Ishikawa (cell line): ENCODE measurements around the gene DENND11.
A peak's percentile ranks its signal among the peaks of the same experiment; 100 is the strongest.

ENCODE experiments used
- CEBPB ChIP-seq: IDR thresholded peaks from 2 replicates; pipeline ENCODE4 v1.6.1; 2012
- CREB1 ChIP-seq: IDR thresholded peaks from 2 replicates; pipeline ENCODE4 v1.6.1; 2012; ENCODE audit warnings: low read depth
- EGR1 ChIP-seq: IDR thresholded peaks from 2 replicates; pipeline ENCODE4 v1.6.1; 2012
- EP300 ChIP-seq: IDR thresholded peaks from 2 replicates; pipeline ENCODE4 v1.6.1; 2012; ENCODE audit warnings: borderline replicate concordance
- FOXM1 ChIP-seq: IDR thresholded peaks from 2 replicates; pipeline ENCODE4 v1.6.1; 2012; ENCODE audit warnings: low read depth, borderline replicate concordance
- NFIC ChIP-seq: IDR thresholded peaks from 2 replicates; pipeline ENCODE4 v1.6.1; 2012
- RAD21 ChIP-seq: IDR thresholded peaks from 2 replicates; pipeline ENCODE4 v1.6.1; 2012; ENCODE audit warnings: low read depth
- TAF1 ChIP-seq: IDR thresholded peaks from 2 replicates; pipeline ENCODE4 v1.6.1; 2012; ENCODE audit warnings: low read depth, mild to moderate bottlenecking
- TCF12 ChIP-seq: IDR thresholded peaks from 2 replicates; pipeline ENCODE4 v1.6.1; 2012; ENCODE audit warnings: low read depth
- TEAD4 ChIP-seq: IDR thresholded peaks from 2 replicates; pipeline ENCODE4 v1.6.1; 2012
- YY1 ChIP-seq: IDR thresholded peaks from 2 replicates; pipeline ENCODE4 v1.6.1; 2012; ENCODE audit warnings: low read depth
- ZBTB7A ChIP-seq: IDR thresholded peaks from 2 replicates; pipeline ENCODE4 v1.6.1; 2012; ENCODE audit warnings: low read depth
- TF ChIP-seq, protein P1 (sequence below): IDR thresholded peaks from 2 replicates; pipeline ENCODE4 v1.6.1; 2012
- TF ChIP-seq, protein P2 (sequence below): IDR thresholded peaks from 2 replicates; pipeline ENCODE4 v1.6.1; 2012; ENCODE audit warnings: low read depth, mild to moderate bottlenecking
- TF ChIP-seq, protein P3 (sequence below): IDR thresholded peaks from 2 replicates; pipeline ENCODE4 v1.6.1; 2012

DENND11 gene

GRCh38 chr7:141729020-141729419, 27.1 kb upstream of the DENND11 start:
- TF ChIP-seq YY1 (no peak), TCF12 (no peak), CEBPB (no peak)

GRCh38 chr7:141722529-141722928, 20.6 kb upstream of the DENND11 start:
- TF ChIP-seq TEAD4, result no peak
- no peak for TF ChIP-seq EGR1
- no peak for TF ChIP-seq TCF12
- TF ChIP-seq, protein P1, sequence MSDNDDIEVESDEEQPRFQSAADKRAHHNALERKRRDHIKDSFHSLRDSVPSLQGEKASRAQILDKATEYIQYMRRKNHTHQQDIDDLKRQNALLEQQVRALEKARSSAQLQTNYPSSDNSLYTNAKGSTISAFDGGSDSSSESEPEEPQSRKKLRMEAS, result no peak
- no peak for TF ChIP-seq TAF1
- TF ChIP-seq YY1, result no peak

GRCh38 chr7:141717450-141717849, 15.5 kb upstream of the DENND11 start:
- TF ChIP-seq TCF12 (no peak), NFIC (no peak), YY1 (no peak)

- TF ChIP-seq, protein P2, sequence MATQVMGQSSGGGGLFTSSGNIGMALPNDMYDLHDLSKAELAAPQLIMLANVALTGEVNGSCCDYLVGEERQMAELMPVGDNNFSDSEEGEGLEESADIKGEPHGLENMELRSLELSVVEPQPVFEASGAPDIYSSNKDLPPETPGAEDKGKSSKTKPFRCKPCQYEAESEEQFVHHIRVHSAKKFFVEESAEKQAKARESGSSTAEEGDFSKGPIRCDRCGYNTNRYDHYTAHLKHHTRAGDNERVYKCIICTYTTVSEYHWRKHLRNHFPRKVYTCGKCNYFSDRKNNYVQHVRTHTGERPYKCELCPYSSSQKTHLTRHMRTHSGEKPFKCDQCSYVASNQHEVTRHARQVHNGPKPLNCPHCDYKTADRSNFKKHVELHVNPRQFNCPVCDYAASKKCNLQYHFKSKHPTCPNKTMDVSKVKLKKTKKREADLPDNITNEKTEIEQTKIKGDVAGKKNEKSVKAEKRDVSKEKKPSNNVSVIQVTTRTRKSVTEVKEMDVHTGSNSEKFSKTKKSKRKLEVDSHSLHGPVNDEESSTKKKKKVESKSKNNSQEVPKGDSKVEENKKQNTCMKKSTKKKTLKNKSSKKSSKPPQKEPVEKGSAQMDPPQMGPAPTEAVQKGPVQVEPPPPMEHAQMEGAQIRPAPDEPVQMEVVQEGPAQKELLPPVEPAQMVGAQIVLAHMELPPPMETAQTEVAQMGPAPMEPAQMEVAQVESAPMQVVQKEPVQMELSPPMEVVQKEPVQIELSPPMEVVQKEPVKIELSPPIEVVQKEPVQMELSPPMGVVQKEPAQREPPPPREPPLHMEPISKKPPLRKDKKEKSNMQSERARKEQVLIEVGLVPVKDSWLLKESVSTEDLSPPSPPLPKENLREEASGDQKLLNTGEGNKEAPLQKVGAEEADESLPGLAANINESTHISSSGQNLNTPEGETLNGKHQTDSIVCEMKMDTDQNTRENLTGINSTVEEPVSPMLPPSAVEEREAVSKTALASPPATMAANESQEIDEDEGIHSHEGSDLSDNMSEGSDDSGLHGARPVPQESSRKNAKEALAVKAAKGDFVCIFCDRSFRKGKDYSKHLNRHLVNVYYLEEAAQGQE, result peak; percentile 78
- no peak for TF ChIP-seq NFIC
Measured at GRCh38 chr7:141715794-141716689, 14.1 kb upstream of the DENND11 start.

- no peak for TF ChIP-seq CREB1
- TF ChIP-seq, protein P3, sequence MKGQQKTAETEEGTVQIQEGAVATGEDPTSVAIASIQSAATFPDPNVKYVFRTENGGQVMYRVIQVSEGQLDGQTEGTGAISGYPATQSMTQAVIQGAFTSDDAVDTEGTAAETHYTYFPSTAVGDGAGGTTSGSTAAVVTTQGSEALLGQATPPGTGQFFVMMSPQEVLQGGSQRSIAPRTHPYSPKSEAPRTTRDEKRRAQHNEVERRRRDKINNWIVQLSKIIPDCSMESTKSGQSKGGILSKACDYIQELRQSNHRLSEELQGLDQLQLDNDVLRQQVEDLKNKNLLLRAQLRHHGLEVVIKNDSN, result no peak
- TF ChIP-seq RAD21, result no peak
- no peak for TF ChIP-seq ZBTB7A
- TF ChIP-seq, protein P1, result no peak
- TF ChIP-seq YY1, result no peak
- TF ChIP-seq CEBPB, result no peak
- no peak for TF ChIP-seq FOXM1
- no peak for TF ChIP-seq TCF12
- TF ChIP-seq TEAD4, result no peak
- no peak for TF ChIP-seq EP300
- TF ChIP-seq TAF1, result no peak
- TF ChIP-seq EGR1, result no peak
- TF ChIP-seq, protein P2, result no peak
- no peak for TF ChIP-seq NFIC
Measured at GRCh38 chr7:141715018-141715417, 13.1 kb upstream of the DENND11 start.

DNA sequence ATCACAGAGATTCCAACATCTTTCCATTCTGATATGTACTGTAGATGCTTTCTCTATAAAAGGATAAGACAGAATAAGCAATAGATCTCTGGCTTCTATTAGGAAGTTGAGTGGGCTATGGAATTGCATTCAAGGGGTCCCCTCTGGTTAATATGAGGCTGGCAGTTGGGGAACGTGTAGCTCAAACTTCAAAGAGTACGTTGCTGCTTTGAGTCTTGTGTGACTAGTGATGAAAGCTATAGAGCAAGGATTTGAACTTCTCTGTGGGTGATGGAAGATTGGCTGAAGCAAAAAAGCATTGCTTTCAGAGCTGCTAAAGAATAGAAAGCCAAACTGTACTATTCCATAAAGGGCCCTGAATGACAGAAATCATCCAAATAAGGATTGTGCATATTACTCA, 12.6 kb upstream of the DENND11 start:
- TF ChIP-seq FOXM1, result no peak
- TF ChIP-seq EGR1, result no peak
- no peak for TF ChIP-seq EP300
- no peak for TF ChIP-seq ZBTB7A
- TF ChIP-seq, protein P2, result no peak
- TF ChIP-seq TEAD4, result no peak
- TF ChIP-seq, protein P3, result no peak
- no peak for TF ChIP-seq TCF12
- TF ChIP-seq CEBPB, result no peak
- TF ChIP-seq TAF1, result no peak
- TF ChIP-seq NFIC, result no peak
